Parathyroid adenoma (tissue), 2 donors: ENCODE measurements around the gene GRAMD2A.

Source experiments
- H2AFZ ChIP-seq: fragments of 300-600 bp; sonication (generic); one replicate; pipeline ENCODE4 v1.7.0; 2017; ENCODE audit warnings: antibody characterized with exemption, mild to moderate bottlenecking
- H3K27ac ChIP-seq: fragments of 300-600 bp; sonication (generic); one replicate; pipeline ENCODE4 v1.7.0; 2017
- H3K27me3 ChIP-seq: fragments of 300-600 bp; sonication (generic); one replicate; pipeline ENCODE4 v1.7.0; 2017; ENCODE audit warnings: low read length; ENCODE audit not compliant: control insufficient read depth, insufficient read depth
- H3K36me3 ChIP-seq: fragments of 300-600 bp; sonication (generic); one replicate; pipeline ENCODE4 v1.7.0; 2017; ENCODE audit warnings: low read length; ENCODE audit not compliant: control insufficient read depth, insufficient read depth
- H3K4me1 ChIP-seq: fragments of 300-600 bp; sonication (generic); one replicate; pipeline ENCODE4 v1.7.0; 2017; ENCODE audit warnings: control low read depth
- H3K4me2 ChIP-seq: fragments of 300-600 bp; sonication (generic); one replicate; pipeline ENCODE4 v1.7.0; 2017; ENCODE audit warnings: low read length
- H3K4me3 ChIP-seq: fragments of 300-600 bp; sonication (generic); one replicate; pipeline ENCODE4 v1.7.0; 2017; ENCODE audit warnings: low read depth, low read length
- H3K79me2 ChIP-seq: fragments of 300-600 bp; sonication (generic); one replicate; pipeline ENCODE4 v1.7.0; 2017; ENCODE audit warnings: control low read depth
- H3K9ac ChIP-seq: fragments of 300-600 bp; sonication (generic); one replicate; pipeline ENCODE4 v1.7.0; 2017; ENCODE audit warnings: mild to moderate bottlenecking
- H3K9me3 ChIP-seq: fragments of 300-600 bp; sonication (generic); one replicate; pipeline ENCODE4 v1.7.0; 2017; ENCODE audit warnings: low read length; ENCODE audit not compliant: control insufficient read depth
- CTCF ChIP-seq: fragments of 300-600 bp; sonication (generic); IDR thresholded peaks from one replicate; pipeline ENCODE4 v1.7.0; 2017; ENCODE audit warnings: antibody characterized with exemption, mild to moderate bottlenecking
- donor health status: primary hyperparathyroidism.

GRAMD2A gene

GRCh38 chr15:72198356-72199204 lies 993 bp upstream of the GRAMD2A start:
- no peak overlapping the region for H3K4me3 ChIP-seq
- no peak overlapping the region for H3K9ac ChIP-seq
- H3K79me2 ChIP-seq = no peaks in the 10 kb centered on the region
- no peaks in the 10 kb centered on the region for H3K27me3 ChIP-seq
- no peak overlapping the region for H2AFZ ChIP-seq
- no peak overlapping the region for H3K27ac ChIP-seq
- no peak overlapping the region for H3K4me2 ChIP-seq
- no peaks in the 10 kb centered on the region for H3K9me3 ChIP-seq
- TF ChIP-seq CTCF = no peak
- no peaks in the 10 kb centered on the region for H3K4me1 ChIP-seq
- no peaks in the 10 kb centered on the region for H3K36me3 ChIP-seq

- peak overlapping the region; percentile 70 for H2AFZ ChIP-seq
- H3K36me3 ChIP-seq = no peaks in the 10 kb centered on the region
- H3K4me1 ChIP-seq = no peaks in the 10 kb centered on the region
- H3K27me3 ChIP-seq = no peaks in the 10 kb centered on the region
- H3K79me2 ChIP-seq = no peaks in the 10 kb centered on the region
- H3K9me3 ChIP-seq = no peaks in the 10 kb centered on the region
- H3K9ac ChIP-seq = no peak overlapping the region
- TF ChIP-seq CTCF = no peak
- H3K27ac ChIP-seq = no peak overlapping the region
- H3K4me2 ChIP-seq = no peak overlapping the region
- H3K4me3 ChIP-seq = no peak overlapping the region
Observed at GRCh38 chr15:72197041-72197459, 537 bp downstream of the GRAMD2A start.

- Histone ChIP-seq H3K27me3 (no peaks in the 10 kb centered on the region), H3K9me3 (no peaks in the 10 kb centered on the region), H3K9ac (no peak overlapping the region), H3K79me2 (no peaks in the 10 kb centered on the region), H3K36me3 (no peaks in the 10 kb centered on the region), H2AFZ (peak overlapping the region; percentile 70), H3K4me2 (no peak overlapping the region), H3K4me1 (no peaks in the 10 kb centered on the region), H3K27ac (no peak overlapping the region), H3K4me3 (no peak overlapping the region)
- TF ChIP-seq CTCF = no peak
Observed at GRCh38 chr15:72196409-72197040, 1.1 kb downstream of the GRAMD2A start.

- no peak overlapping the region for H2AFZ ChIP-seq
- H3K27me3 ChIP-seq = no peaks in the 10 kb centered on the region
- no peaks in the 10 kb centered on the region for H3K9me3 ChIP-seq
- H3K4me2 ChIP-seq = no peak overlapping the region
- no peak overlapping the region for H3K9ac ChIP-seq
- no peaks in the 10 kb centered on the region for H3K36me3 ChIP-seq
- H3K4me1 ChIP-seq = no peaks in the 10 kb centered on the region
- no peak overlapping the region for H3K27ac ChIP-seq
- no peak for TF ChIP-seq CTCF
- no peaks in the 10 kb centered on the region for H3K79me2 ChIP-seq
- no peak overlapping the region for H3K4me3 ChIP-seq
Observed at GRCh38 chr15:72195101-72195511, 2.5 kb downstream of the GRAMD2A start.
